Tibial nerve (tissue), 3 donors: ENCODE data around the gene PPP2R3A.

Experiments used
- CTCF ChIP-seq, 5 experiments: fragments of 200-600 bp in 3 of 5; fragments of 450-650 bp in 2 of 5; sonication (generic) in 3 of 5; IDR thresholded peaks; one replicate each; pipeline ENCODE4 v1.5.1; 2016 to 2019; ENCODE audit warnings: antibody characterized with exemption in 5 of 5, mild to moderate bottlenecking in 3 of 5, moderate library complexity in 2 of 5
- POLR2A ChIP-seq, 2 donors: fragments of 450-650 bp; IDR thresholded peaks; one replicate each; pipeline ENCODE4 v1.6.1; 2017; ENCODE audit warnings: antibody characterized with exemption in 2 of 2, mild to moderate bottlenecking in 2 of 2, moderate library complexity in 2 of 2

GRCh38 chr3:136048068-136048467, 82.5 kb downstream of the PPP2R3A start:
- TF ChIP-seq CTCF (IDR thresholded peaks at IDR 0.05) (no peak), POLR2A (IDR thresholded peaks at IDR 0.05) (no peak)
